Activated CD4-positive, alpha-beta T cell treated with anti-CD3 and anti-CD28 coated beads, Interleukin-2, amount 10 ng/mL, durations not matched to agents 24 days and 14 days (primary cell): ENCODE data around the gene RAB5B. TPM values are rescaled to one million over a fixed set of nuclear protein-coding genes. Genes with fewer than 3 reads are reported as not detected.
"Not testable (repeated sequence)": the region's sequence is repeated elsewhere in the genome, so short reads cannot be mapped to it uniquely, and the experiment has no call there.

ENCODE experiments used
- DNase-seq: peaks from one replicate; pipeline ENCODE4 v3.0.0; 2022
- H3K27ac Mint-ChIP-seq: one replicate; pipeline ENCODE4 v1.8.0; 2022; ENCODE audit warnings: mild to moderate bottlenecking, mixed read lengths
- H3K27me3 Mint-ChIP-seq: one replicate; pipeline ENCODE4 v1.8.0; 2022; ENCODE audit warnings: mixed read lengths
- H3K36me3 Mint-ChIP-seq: one replicate; pipeline ENCODE4 v1.8.0; 2022; ENCODE audit warnings: low read depth, mild to moderate bottlenecking, mixed read lengths
- H3K4me1 Mint-ChIP-seq: one replicate; pipeline ENCODE4 v1.8.0; 2021; ENCODE audit warnings: mixed read lengths
- H3K4me3 Mint-ChIP-seq: one replicate; pipeline ENCODE4 v1.8.0; 2022; ENCODE audit warnings: mild to moderate bottlenecking, moderate library complexity, mixed read lengths
- H3K9me3 Mint-ChIP-seq: one replicate; pipeline ENCODE4 v1.8.0; 2021; ENCODE audit warnings: mixed read lengths
- intact Hi-C: fragments of 100-400 bp; cut with micrococcal nuclease; formaldehyde crosslinking; loops from one replicate; pipeline ENCODE4 v1.15.1; 2023
- total RNA-seq: library from RNA; stranded (reverse); gene quantifications from 2 replicates; pipeline ENCODE4 v1.2.3, GENCODE V29; 2022

Gene RAB5B
- total RNA-seq, 1 donor from 2014 or later, result 40.2 TPM

- H3K9me3 Mint-ChIP-seq, intact Hi-C loops, H3K27me3 Mint-ChIP-seq, H3K4me3 Mint-ChIP-seq, DNase-seq, H3K27ac Mint-ChIP-seq: not testable (repeated sequence)
- H3K36me3 Mint-ChIP-seq, result peaks cover 38% of the 10 kb centered on the region
- peaks cover 18% of the 10 kb centered on the region for H3K4me1 Mint-ChIP-seq
Measured at GRCh38 chr12:55981882-55982281, 8.0 kb downstream of the RAB5B start.

- no peaks in the 10 kb centered on the region for H3K27me3 Mint-ChIP-seq
- intact Hi-C loops, result no loop called here
Measured at GRCh38 chr12:55982319-55982936, 8.6 kb downstream of the RAB5B start.

GRCh38 chr12:55983232-55983842 is 9.5 kb downstream of the RAB5B start:
- intact Hi-C loops, result no loop called here
- DNase-seq, result no peak
- no peaks in the 10 kb centered on the region for H3K27me3 Mint-ChIP-seq
- no peak overlapping the region for H3K4me3 Mint-ChIP-seq
- peaks cover 40% of the 10 kb centered on the region for H3K36me3 Mint-ChIP-seq
- H3K27ac Mint-ChIP-seq, result no peak overlapping the region
- H3K4me1 Mint-ChIP-seq, result peaks cover 13% of the 10 kb centered on the region
- no peaks in the 10 kb centered on the region for H3K9me3 Mint-ChIP-seq

More at GRCh38 chr12:55982319-55982936, 8.6 kb downstream of the RAB5B start:
- Mint-ChIP-seq H3K27ac (no peak overlapping the region), H3K36me3 (peaks cover 38% of the 10 kb centered on the region), H3K4me3 (no peak overlapping the region), H3K9me3 (no peaks in the 10 kb centered on the region), H3K4me1 (peaks cover 18% of the 10 kb centered on the region)
- DNase-seq, result no peak

GRCh38 chr12:55984861-55985260 is 11.0 kb downstream of the RAB5B start:
- Mint-ChIP-seq H3K27ac (no peak overlapping the region), H3K36me3 (peaks cover 48% of the 10 kb centered on the region), H3K27me3 (no peaks in the 10 kb centered on the region), H3K9me3 (no peaks in the 10 kb centered on the region), H3K4me1 (peaks cover 8% of the 10 kb centered on the region), H3K4me3 (no peak overlapping the region)
- no peak for DNase-seq
- intact Hi-C loops, result no loop called here

GRCh38 chr12:55985341-55985740 is 11.5 kb downstream of the RAB5B start:
- Mint-ChIP-seq H3K27ac (no peak overlapping the region), H3K4me3 (no peak overlapping the region), H3K36me3 (peaks cover 49% of the 10 kb centered on the region), H3K27me3 (no peaks in the 10 kb centered on the region), H3K4me1 (peaks cover 5% of the 10 kb centered on the region), H3K9me3 (no peaks in the 10 kb centered on the region)
- DNase-seq, result no peak
- intact Hi-C loops, result no loop called here

GRCh38 chr12:55985976-55986375 is 12.1 kb downstream of the RAB5B start:
- H3K9me3 Mint-ChIP-seq, intact Hi-C loops, H3K27me3 Mint-ChIP-seq, DNase-seq, H3K27ac Mint-ChIP-seq, H3K4me3 Mint-ChIP-seq, H3K4me1 Mint-ChIP-seq: not testable (repeated sequence)
- H3K36me3 Mint-ChIP-seq, result peaks cover 50% of the 10 kb centered on the region

GRCh38 chr12:55991110-55991509 is 17.2 kb downstream of the RAB5B start:
- Mint-ChIP-seq H3K36me3 (peaks cover 55% of the 10 kb centered on the region), H3K9me3 (no peaks in the 10 kb centered on the region), H3K4me1 (peaks cover 6% of the 10 kb centered on the region), H3K4me3 (no peak overlapping the region), H3K27ac (no peak overlapping the region), H3K27me3 (no peaks in the 10 kb centered on the region)
- DNase-seq, result no peak
- intact Hi-C loops, result no loop called here

GRCh38 chr12:55993230-55993853 is 19.5 kb downstream of the RAB5B start:
- no peak overlapping the region for H3K4me3 Mint-ChIP-seq
- peak overlapping the region; percentile 12 for H3K27ac Mint-ChIP-seq
- H3K36me3 Mint-ChIP-seq, result peaks cover 45% of the 10 kb centered on the region
- H3K4me1 Mint-ChIP-seq, result peaks cover 22% of the 10 kb centered on the region
- no peaks in the 10 kb centered on the region for H3K9me3 Mint-ChIP-seq
- H3K27me3 Mint-ChIP-seq, result no peaks in the 10 kb centered on the region
- no peak for DNase-seq
- intact Hi-C loops, result no loop called here

- DNase-seq, result no peak
- Mint-ChIP-seq H3K4me3 (no peak overlapping the region), H3K4me1 (peaks cover 28% of the 10 kb centered on the region), H3K36me3 (peaks cover 27% of the 10 kb centered on the region), H3K27me3 (no peaks in the 10 kb centered on the region), H3K9me3 (no peaks in the 10 kb centered on the region), H3K27ac (no peak overlapping the region)
- intact Hi-C loops, result no loop called here
Measured at GRCh38 chr12:55995366-55995765, 21.5 kb downstream of the RAB5B start.

GRCh38 chr12:55996201-55996714 is 22.4 kb downstream of the RAB5B start:
- H3K36me3 Mint-ChIP-seq, result peaks cover 18% of the 10 kb centered on the region
- peak overlapping the region; percentile 37 for H3K27ac Mint-ChIP-seq
- no peaks in the 10 kb centered on the region for H3K27me3 Mint-ChIP-seq
- H3K4me1 Mint-ChIP-seq, result peaks cover 28% of the 10 kb centered on the region
- intact Hi-C loops, result loop anchor here (1.0 to 2.0 kb wide), 5 partner anchors 33 to 258 kb away; partner anchors contain the start of genes PA2G4, RPS26 and ZC3H10
- peak overlapping the region; percentile 87 for H3K4me3 Mint-ChIP-seq
- DNase-seq, result peak; percentile 89
- no peaks in the 10 kb centered on the region for H3K9me3 Mint-ChIP-seq

- DNase-seq, result peak; percentile 86
- no peaks in the 10 kb centered on the region for H3K27me3 Mint-ChIP-seq
- H3K4me1 Mint-ChIP-seq, result peaks cover 28% of the 10 kb centered on the region
- H3K4me3 Mint-ChIP-seq, result peak within 1 kb of the TSS; percentile 87
- intact Hi-C loops, result loop anchor here (1.0 to 2.0 kb wide), 5 partner anchors 32 to 259 kb away; partner anchors contain the start of genes PA2G4, RPS26 and ZC3H10
- H3K9me3 Mint-ChIP-seq, result no peaks in the 10 kb centered on the region
- H3K36me3 Mint-ChIP-seq, result peaks cover 12% of the 10 kb centered on the region
- peak within 1 kb of the TSS; percentile 53 for H3K27ac Mint-ChIP-seq
Measured at GRCh38 chr12:55996715-55997534, 23.0 kb downstream of the RAB5B start, which contains the start of gene SUOX. SUOX (plus strand) TSS chr12:55997276; CDS start chr12:56002222, 4,946 bp downstream.

- peaks cover 28% of the 10 kb centered on the region for H3K4me1 Mint-ChIP-seq
- no peak for DNase-seq
- no peaks in the 10 kb centered on the region for H3K9me3 Mint-ChIP-seq
- peak overlapping the region; percentile 87 for H3K4me3 Mint-ChIP-seq
- no peaks in the 10 kb centered on the region for H3K27me3 Mint-ChIP-seq
- intact Hi-C loops, result loop anchor here (2.0 kb wide), 1 partner anchor 121 kb away; the partner anchor contains the start of gene ZC3H10
- peaks cover 9% of the 10 kb centered on the region for H3K36me3 Mint-ChIP-seq
- no peak overlapping the region for H3K27ac Mint-ChIP-seq
Measured at GRCh38 chr12:55997535-55997859, 23.6 kb downstream of the RAB5B start.

GRCh38 chr12:55999522-55999921 is 25.6 kb downstream of the RAB5B start:
- DNase-seq, H3K9me3 Mint-ChIP-seq: not testable (repeated sequence)

More at GRCh38 chr12:55999522-55999921, 25.6 kb downstream of the RAB5B start:
- H3K4me3 Mint-ChIP-seq, H3K27ac Mint-ChIP-seq, H3K36me3 Mint-ChIP-seq, H3K27me3 Mint-ChIP-seq, intact Hi-C loops: not testable (repeated sequence)
- peaks cover 26% of the 10 kb centered on the region for H3K4me1 Mint-ChIP-seq
